HCT116 (cell line): Measurements from ENCODE around the gene EFCAB13. TPM values are rescaled to one million over a fixed set of nuclear protein-coding genes. Genes with fewer than 3 reads are reported as not detected.

Source experiments
- ATAC-seq: fragments of 200-7000 bp; cut with Tn5 transposase; 2 replicates; pipeline ENCODE4 v1.9.1; 2020; ENCODE audit warnings: mild to moderate bottlenecking, moderate library complexity
- BruUV-seq: library from RNA; stranded (reverse); fragments of 400-500 nt; replicated peaks from 2 replicates; lab custom pipeline; 2021; lab: Mats Ljungman, UMichigan
- CTCF ChIA-PET: fragments of 300-600 bp; sonication (Branson Sonifier 250); formaldehyde crosslinking; loops from one replicate; lab custom pipeline; 2021; ENCODE audit warnings: antibody characterized with exemption; lab: Charles Lee
- POLR2A ChIA-PET: fragments of 300-600, 350-600 bp; sonication (Branson Sonifier 250); formaldehyde crosslinking; loops from one replicate; lab custom pipeline; 2021; ENCODE audit warnings: antibody characterized with exemption; lab: Charles Lee
- RAD21 ChIA-PET, 2 experiments: fragments of 300-600 bp; sonication (Branson Sonifier 250); formaldehyde crosslinking; loops; one replicate each; lab custom pipeline; 2023; ENCODE audit warnings: low total read pairs in 2 of 2; ENCODE audit not compliant: uncharacterized antibody in 2 of 2, unreplicated experiment in 2 of 2, low non-redundant PET in 1 of 2; lab: Charles Lee
- DNase-seq: peaks from one replicate; pipeline ENCODE4 v3.0.0-alpha.2; 2010; ENCODE audit warnings: low read depth, low spot score
- H2AFZ ChIP-seq: fragments of 200-600 bp; shearing (Covaris generic), sonication (generic); 2 replicates; pipeline ENCODE4 v1.6.1; 2017; ENCODE audit warnings: low read depth, mixed run types, mixed read lengths, antibody characterized with exemption, low read length; ENCODE audit not compliant: poor library complexity, severe bottlenecking
- H3K27ac ChIP-seq: 2 replicates; pipeline ENCODE4 v1.5.1; 2012; ENCODE audit warnings: low read depth, low read length
- H3K27me3 ChIP-seq: fragments of 200-600 bp; sonication (generic); 2 replicates; pipeline ENCODE4 v1.6.1; 2016; ENCODE audit warnings: mixed run types, low read length, mixed read lengths; ENCODE audit not compliant: insufficient read depth
- H3K36me3 ChIP-seq, 2 experiments: fragments of 200-500 bp in 1 of 2; fragments of 200-600 bp in 1 of 2; sonication (Bioruptor generic) in 1 of 2; sonication (generic) in 1 of 2; 2 replicates each; pipeline versions ENCODE4 v1.5.1 to v1.6.1; 2014 to 2016; ENCODE audit warnings: low read length in 2 of 2, inconsistent platforms in 1 of 2, mixed read lengths in 1 of 2, mixed run types in 1 of 2; ENCODE audit not compliant: insufficient read depth in 2 of 2, control insufficient read depth in 1 of 2
- H3K4me1 ChIP-seq, 2 experiments: fragments of 200-600 bp in 1 of 2; sonication (generic) in 1 of 2; 2 replicates each; pipeline versions ENCODE4 v1.5.1 to v1.6.1; 2012 to 2017; ENCODE audit warnings: low read length in 2 of 2, inconsistent platforms in 1 of 2, mild to moderate bottlenecking in 1 of 2, mixed read lengths in 1 of 2, mixed run types in 1 of 2, moderate library complexity in 1 of 2; ENCODE audit not compliant: insufficient read depth in 2 of 2, control insufficient read depth in 1 of 2
- H3K4me2 ChIP-seq: fragments of 200-600 bp; sonication (generic); 2 replicates; pipeline ENCODE4 v1.6.1; 2017; ENCODE audit warnings: mixed run types, low read length, mixed read lengths
- H3K4me3 ChIP-seq, 2 experiments: fragments of 200-600 bp in 1 of 2; sonication (generic) in 1 of 2; replicated peaks in 1 of 2; 2 replicates each; pipeline ENCODE4 v1.5.1; 2011 to 2016; ENCODE audit warnings: low read length in 2 of 2, control low read depth in 1 of 2, low read depth in 1 of 2, mild to moderate bottlenecking in 1 of 2, mixed read lengths in 1 of 2, mixed run types in 1 of 2
- H3K79me2 ChIP-seq: fragments of 200-600 bp; sonication (generic); 2 replicates; pipeline ENCODE4 v1.6.1; 2017; ENCODE audit warnings: mild to moderate bottlenecking, mixed run types, low read length, moderate library complexity, mixed read lengths; ENCODE audit not compliant: insufficient read depth
- H3K9ac ChIP-seq: fragments of 200-600 bp; sonication (generic); 2 replicates; pipeline ENCODE4 v1.6.1; 2016; ENCODE audit warnings: low read length, mixed read lengths
- H3K9me2 ChIP-seq: fragments of 200-600 bp; sonication (generic), shearing (Covaris generic); 2 replicates; pipeline ENCODE4 v1.6.1; 2017; ENCODE audit warnings: mixed run types, mild to moderate bottlenecking, moderate library complexity; ENCODE audit not compliant: insufficient read depth
- H3K9me3 ChIP-seq, 2 experiments: fragments of 200-500 bp in 1 of 2; fragments of 200-600 bp in 1 of 2; sonication (Bioruptor generic) in 1 of 2; sonication (generic) in 1 of 2; 2 replicates each; pipeline ENCODE4 v1.6.1; 2014 to 2017; ENCODE audit warnings: low read length in 2 of 2, mixed read lengths in 2 of 2, inconsistent platforms in 1 of 2, low read depth in 1 of 2, mild to moderate bottlenecking in 1 of 2, mixed run types in 1 of 2, moderate library complexity in 1 of 2; ENCODE audit not compliant: control insufficient read depth in 1 of 2, insufficient read depth in 1 of 2
- H4K20me1 ChIP-seq: fragments of 200-600 bp; sonication (generic), shearing (Covaris generic); 2 replicates; pipeline ENCODE4 v1.6.1; 2017; ENCODE audit warnings: mixed run types, mild to moderate bottlenecking, moderate library complexity; ENCODE audit not compliant: insufficient read depth
- ATF3 ChIP-seq: IDR thresholded peaks from 2 replicates; pipeline ENCODE4 v1.6.1; 2012
- CBX3 ChIP-seq: IDR thresholded peaks from 2 replicates; pipeline ENCODE4 v1.6.1; 2012; ENCODE audit warnings: low read depth
- CEBPB ChIP-seq: IDR thresholded peaks from 2 replicates; pipeline ENCODE4 v1.6.1; 2012; ENCODE audit warnings: low read depth
- EGR1 ChIP-seq: IDR thresholded peaks from 2 replicates; pipeline ENCODE4 v1.6.1; 2012; ENCODE audit warnings: low read depth
- ELF1 ChIP-seq: IDR thresholded peaks from 2 replicates; pipeline ENCODE4 v1.6.1; 2012; ENCODE audit warnings: low read depth, borderline replicate concordance
- EZH2 ChIP-seq: fragments of 200-600 bp; sonication (generic); IDR thresholded peaks from 2 replicates; pipeline ENCODE4 v1.6.1; 2017; ENCODE audit warnings: antibody characterized with exemption, mixed run types
- EZH2phosphoT487 ChIP-seq: fragments of 200-600 bp; IDR thresholded peaks from 2 replicates; pipeline ENCODE4 v1.6.1; 2018; ENCODE audit warnings: antibody characterized with exemption, borderline replicate concordance
- FOSL1 ChIP-seq: IDR thresholded peaks from 2 replicates; pipeline ENCODE4 v1.6.1; 2012; ENCODE audit warnings: low read depth
- JUND ChIP-seq: IDR thresholded peaks from 2 replicates; pipeline ENCODE4 v1.6.1; 2012
- MAX ChIP-seq: IDR thresholded peaks from 2 replicates; pipeline ENCODE4 v1.6.1; 2012
- POLR2A ChIP-seq: IDR thresholded peaks from 2 replicates; pipeline ENCODE4 v1.7.0; 2011; ENCODE audit warnings: borderline replicate concordance; ENCODE audit not compliant: insufficient read depth, insufficient read length; ENCODE audit errors: extremely low read depth
- POLR2AphosphoS5 ChIP-seq: IDR thresholded peaks from 2 replicates; pipeline ENCODE4 v1.6.1; 2011; ENCODE audit warnings: mild to moderate bottlenecking, low read depth, low read length, moderate library complexity
- SIN3A ChIP-seq: IDR thresholded peaks from 2 replicates; pipeline ENCODE4 v1.6.1; 2012; ENCODE audit warnings: low read depth
- SRF ChIP-seq: IDR thresholded peaks from 2 replicates; pipeline ENCODE4 v1.6.1; 2012; ENCODE audit warnings: low read depth
- TCF7L2 ChIP-seq: IDR thresholded peaks from 2 replicates; pipeline ENCODE4 v1.7.0; 2011; ENCODE audit warnings: borderline replicate concordance, inconsistent platforms; ENCODE audit not compliant: insufficient read depth, insufficient read length; ENCODE audit errors: extremely low read depth
- ZBTB33 ChIP-seq: IDR thresholded peaks from 2 replicates; pipeline ENCODE4 v1.6.1; 2011; ENCODE audit warnings: mild to moderate bottlenecking, low read length, moderate library complexity; ENCODE audit not compliant: insufficient replicate concordance; ENCODE audit errors: extremely low read depth
- ZFX ChIP-seq: fragments of 450-650 bp; IDR thresholded peaks from 2 replicates; pipeline ENCODE4 v1.6.1; 2017
- ZNF274 ChIP-seq: fragments of 200-500 bp; sonication (Bioruptor generic); IDR thresholded peaks from 2 replicates; pipeline ENCODE4 v1.6.1; 2014; ENCODE audit warnings: mild to moderate bottlenecking, low read depth, low read length, inconsistent platforms
- intact Hi-C: fragments of 100-400 bp; cut with micrococcal nuclease; formaldehyde crosslinking; loops from 2 replicates; pipeline ENCODE4 v1.10.0; 2022
- total RNA-seq: library from RNA; stranded (reverse); gene quantifications from one replicate; pipeline ENCODE4 v1.2.1, GENCODE V29; 2021; ENCODE audit not compliant: unreplicated experiment
- TF ChIP-seq, protein P1 (sequence below), 3 experiments: fragments of 200-600 bp in 1 of 3; sonication (generic) in 1 of 3; IDR thresholded peaks in 2 of 3; conservative IDR thresholded peaks in 1 of 3; 2 replicates each; pipeline ENCODE4 v1.5.1; 2012 to 2017; ENCODE audit warnings: low read depth in 2 of 3, low read length in 2 of 3, antibody characterized with exemption in 1 of 3, borderline replicate concordance in 1 of 3, control low read depth in 1 of 3, mild to moderate bottlenecking in 1 of 3, mixed read lengths in 1 of 3, mixed run types in 1 of 3, moderate library complexity in 1 of 3; ENCODE audit not compliant: insufficient read depth in 1 of 3
- TF ChIP-seq, protein P2 (sequence below): IDR thresholded peaks from 2 replicates; pipeline ENCODE4 v1.6.1; 2012; ENCODE audit warnings: low read depth

EFCAB13 gene
- total RNA-seq, 1 experiment from 2014 or later, result not detected

DNA sequence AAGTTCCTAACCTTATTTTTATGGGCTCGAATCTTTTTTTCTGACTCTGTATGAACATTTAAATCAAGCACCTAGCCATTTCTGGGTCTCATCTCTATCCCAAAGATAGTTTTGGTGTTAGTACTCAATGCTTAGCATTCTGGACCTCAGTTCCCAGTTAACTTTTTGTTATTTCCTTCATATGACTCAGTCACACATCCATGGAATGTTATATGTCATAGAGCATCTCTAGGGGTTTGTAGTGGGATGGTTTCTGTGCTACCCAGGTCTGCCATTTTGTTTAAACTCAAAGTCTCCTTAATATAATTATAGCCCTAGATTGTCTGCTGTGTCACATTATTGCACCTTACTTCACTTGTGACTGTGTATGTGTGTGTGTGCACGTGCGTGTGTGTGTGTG is 90.1 kb downstream of the EFCAB13 start:
- RAD21 ChIA-PET, result interaction anchor here in 1 of 2 experiments (0.5 kb wide), 1 partner anchor 237 kb away, joined by 3 read pairs; no protein-coding TSS in a partner anchor
- H3K36me3 ChIP-seq, result no peaks in the 10 kb centered on the region

More for the DNA sequence above, 90.1 kb downstream of the EFCAB13 start:
- Histone ChIP-seq H3K27ac (no peak overlapping the region), H3K4me3 (no peak overlapping the region), H3K9me3 (no peaks in the 10 kb centered on the region), H2AFZ (no peak overlapping the region), H3K9ac (no peak overlapping the region), H3K9me2 (no peaks in the 10 kb centered on the region), H3K79me2 (no peaks in the 10 kb centered on the region), H3K4me1 (no peaks in the 10 kb centered on the region), H3K4me2 (no peak overlapping the region), H3K27me3 (no peaks in the 10 kb centered on the region), H4K20me1 (no peaks in the 10 kb centered on the region)
- CTCF ChIA-PET, result no interaction called here
- DNase-seq (no peak), ATAC-seq (no peak)
- no TSS peak for BruUV-seq
- intact Hi-C loops, result no loop called here
- TF ChIP-seq POLR2AphosphoS5, result no peak
- no peak for TF ChIP-seq ATF3
- TF ChIP-seq ZFX, result no peak
- TF ChIP-seq ZBTB33, result no peak
- TF ChIP-seq EZH2, result no peak
- TF ChIP-seq EGR1, result no peak
- no peak for TF ChIP-seq JUND
- no peak for TF ChIP-seq ZNF274
- no peak for TF ChIP-seq ELF1
- no peak for TF ChIP-seq FOSL1
- TF ChIP-seq POLR2A, result no peak
- no peak for TF ChIP-seq TCF7L2
- TF ChIP-seq, protein P1, sequence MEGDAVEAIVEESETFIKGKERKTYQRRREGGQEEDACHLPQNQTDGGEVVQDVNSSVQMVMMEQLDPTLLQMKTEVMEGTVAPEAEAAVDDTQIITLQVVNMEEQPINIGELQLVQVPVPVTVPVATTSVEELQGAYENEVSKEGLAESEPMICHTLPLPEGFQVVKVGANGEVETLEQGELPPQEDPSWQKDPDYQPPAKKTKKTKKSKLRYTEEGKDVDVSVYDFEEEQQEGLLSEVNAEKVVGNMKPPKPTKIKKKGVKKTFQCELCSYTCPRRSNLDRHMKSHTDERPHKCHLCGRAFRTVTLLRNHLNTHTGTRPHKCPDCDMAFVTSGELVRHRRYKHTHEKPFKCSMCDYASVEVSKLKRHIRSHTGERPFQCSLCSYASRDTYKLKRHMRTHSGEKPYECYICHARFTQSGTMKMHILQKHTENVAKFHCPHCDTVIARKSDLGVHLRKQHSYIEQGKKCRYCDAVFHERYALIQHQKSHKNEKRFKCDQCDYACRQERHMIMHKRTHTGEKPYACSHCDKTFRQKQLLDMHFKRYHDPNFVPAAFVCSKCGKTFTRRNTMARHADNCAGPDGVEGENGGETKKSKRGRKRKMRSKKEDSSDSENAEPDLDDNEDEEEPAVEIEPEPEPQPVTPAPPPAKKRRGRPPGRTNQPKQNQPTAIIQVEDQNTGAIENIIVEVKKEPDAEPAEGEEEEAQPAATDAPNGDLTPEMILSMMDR (IDR thresholded peaks at IDR 0.05 in 2 of 3, conservative IDR thresholded peaks at IDR 0.05 in 1 of 3; ENCODE audit: borderline replicate concordance in 1 of 3, insufficient read depth in 1 of 3, low read depth in 2 of 3, low read length in 2 of 3), result no peak
- no peak for TF ChIP-seq SIN3A
- no peak for TF ChIP-seq EZH2phosphoT487
- no peak for TF ChIP-seq SRF
- no peak for TF ChIP-seq CEBPB
- no peak for TF ChIP-seq MAX
- TF ChIP-seq CBX3, result no peak
- TF ChIP-seq, protein P2, sequence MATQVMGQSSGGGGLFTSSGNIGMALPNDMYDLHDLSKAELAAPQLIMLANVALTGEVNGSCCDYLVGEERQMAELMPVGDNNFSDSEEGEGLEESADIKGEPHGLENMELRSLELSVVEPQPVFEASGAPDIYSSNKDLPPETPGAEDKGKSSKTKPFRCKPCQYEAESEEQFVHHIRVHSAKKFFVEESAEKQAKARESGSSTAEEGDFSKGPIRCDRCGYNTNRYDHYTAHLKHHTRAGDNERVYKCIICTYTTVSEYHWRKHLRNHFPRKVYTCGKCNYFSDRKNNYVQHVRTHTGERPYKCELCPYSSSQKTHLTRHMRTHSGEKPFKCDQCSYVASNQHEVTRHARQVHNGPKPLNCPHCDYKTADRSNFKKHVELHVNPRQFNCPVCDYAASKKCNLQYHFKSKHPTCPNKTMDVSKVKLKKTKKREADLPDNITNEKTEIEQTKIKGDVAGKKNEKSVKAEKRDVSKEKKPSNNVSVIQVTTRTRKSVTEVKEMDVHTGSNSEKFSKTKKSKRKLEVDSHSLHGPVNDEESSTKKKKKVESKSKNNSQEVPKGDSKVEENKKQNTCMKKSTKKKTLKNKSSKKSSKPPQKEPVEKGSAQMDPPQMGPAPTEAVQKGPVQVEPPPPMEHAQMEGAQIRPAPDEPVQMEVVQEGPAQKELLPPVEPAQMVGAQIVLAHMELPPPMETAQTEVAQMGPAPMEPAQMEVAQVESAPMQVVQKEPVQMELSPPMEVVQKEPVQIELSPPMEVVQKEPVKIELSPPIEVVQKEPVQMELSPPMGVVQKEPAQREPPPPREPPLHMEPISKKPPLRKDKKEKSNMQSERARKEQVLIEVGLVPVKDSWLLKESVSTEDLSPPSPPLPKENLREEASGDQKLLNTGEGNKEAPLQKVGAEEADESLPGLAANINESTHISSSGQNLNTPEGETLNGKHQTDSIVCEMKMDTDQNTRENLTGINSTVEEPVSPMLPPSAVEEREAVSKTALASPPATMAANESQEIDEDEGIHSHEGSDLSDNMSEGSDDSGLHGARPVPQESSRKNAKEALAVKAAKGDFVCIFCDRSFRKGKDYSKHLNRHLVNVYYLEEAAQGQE, result no peak
- POLR2A ChIA-PET, result no interaction called here
